GM12891 (cell line): ENCODE measurements around the gene EPB41L2.

Experiments
- POLR2A ChIP-seq: IDR thresholded peaks from 2 replicates; pipeline ENCODE4 v1.6.1; 2011; ENCODE audit warnings: low read depth, low read length, control low read depth
- POLR2AphosphoS5 ChIP-seq: IDR thresholded peaks from 2 replicates; pipeline ENCODE4 v1.6.1; 2011; ENCODE audit warnings: low read depth, low read length, control low read depth

GRCh38 chr6:130900913-130901312 lies 162.1 kb downstream of the EPB41L2 start:
- TF ChIP-seq POLR2A = no peak
- no peak for TF ChIP-seq POLR2AphosphoS5
